Measurements from ENCODE around the gene TXLNB. TPM values are rescaled to one million over a fixed set of nuclear protein-coding genes. Genes with fewer than 3 reads are reported as not detected.
A peak's percentile ranks its signal among the peaks of the same experiment; 100 is the strongest.

Gene TXLNB
- total RNA-seq, 1 donor from 2014 or later, result 60.0 TPM

DNA sequence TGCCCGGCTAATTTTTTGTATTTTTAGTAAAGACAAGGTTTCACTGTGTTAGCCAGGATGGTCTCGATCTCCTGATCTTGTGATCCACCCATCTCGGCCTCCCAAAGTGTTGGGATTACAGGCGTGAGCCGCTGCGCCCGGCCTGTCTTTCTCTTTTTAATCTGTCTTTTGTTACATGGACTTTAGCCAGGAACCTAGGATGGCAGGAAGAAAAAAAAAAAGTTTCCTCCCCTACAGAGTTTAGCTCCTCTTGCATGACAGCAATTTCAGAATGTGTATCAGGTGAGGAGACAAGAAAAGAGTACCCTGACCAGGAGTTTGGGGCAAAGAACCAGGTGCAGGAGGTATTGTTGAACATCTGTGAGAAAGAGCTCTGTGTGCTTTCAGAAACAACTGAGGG lies 21.4 kb upstream of the TXLNB start:
- Histone ChIP-seq H3K4me3 (ENCODE audit: low read length in 3 of 3) (no peak overlapping the region), H3K36me3 (ENCODE audit: control insufficient read depth in 3 of 3, insufficient read depth in 3 of 3, low read length in 3 of 3) (no peaks in the 10 kb centered on the region), H3K9ac (ENCODE audit: low read depth in 1 of 3, low read length in 3 of 3) (no peak overlapping the region), H3K27ac (ENCODE audit: low read depth, low read length) (no peak overlapping the region), H3K27me3 (ENCODE audit: control insufficient read depth in 3 of 3, insufficient read depth in 3 of 3, low read length in 3 of 3) (no peaks in the 10 kb centered on the region), H3K9me3 (ENCODE audit: control insufficient read depth in 3 of 3, low read length in 3 of 3) (no peaks in the 10 kb centered on the region), H3K4me1 (ENCODE audit: control insufficient read depth in 3 of 3, insufficient read depth in 3 of 3, low read length in 3 of 3) (no peaks in the 10 kb centered on the region)

DNA sequence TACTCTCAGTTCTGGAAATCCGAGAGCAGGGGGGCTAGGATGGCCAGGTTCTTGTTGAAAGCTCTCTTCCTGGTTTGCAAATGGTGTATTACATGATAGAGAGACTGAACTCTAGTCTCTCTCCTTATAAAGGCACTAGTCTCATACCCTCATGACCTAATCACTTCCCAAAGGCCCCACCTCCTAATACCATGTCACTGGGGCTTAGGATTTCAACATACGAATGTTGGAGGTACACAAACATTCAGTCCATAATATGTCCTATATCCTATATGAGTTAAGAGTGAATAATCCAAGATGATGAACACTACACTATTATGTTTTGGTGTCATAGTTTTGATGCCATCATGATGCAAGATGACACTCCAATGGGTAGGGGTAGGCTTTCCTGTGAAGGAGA lies 20.0 kb upstream of the TXLNB start:
- Histone ChIP-seq H3K4me1 (ENCODE audit: control insufficient read depth in 3 of 3, insufficient read depth in 3 of 3, low read length in 3 of 3) (no peaks in the 10 kb centered on the region), H3K27me3 (ENCODE audit: control insufficient read depth in 3 of 3, insufficient read depth in 3 of 3, low read length in 3 of 3) (no peaks in the 10 kb centered on the region), H3K27ac (ENCODE audit: low read depth, low read length) (no peak overlapping the region), H3K36me3 (ENCODE audit: control insufficient read depth in 3 of 3, insufficient read depth in 3 of 3, low read length in 3 of 3) (no peaks in the 10 kb centered on the region), H3K9me3 (ENCODE audit: control insufficient read depth in 3 of 3, low read length in 3 of 3) (no peaks in the 10 kb centered on the region), H3K9ac (ENCODE audit: low read depth in 1 of 3, low read length in 3 of 3) (no peak overlapping the region), H3K4me3 (ENCODE audit: low read length in 3 of 3) (no peak overlapping the region)

DNA sequence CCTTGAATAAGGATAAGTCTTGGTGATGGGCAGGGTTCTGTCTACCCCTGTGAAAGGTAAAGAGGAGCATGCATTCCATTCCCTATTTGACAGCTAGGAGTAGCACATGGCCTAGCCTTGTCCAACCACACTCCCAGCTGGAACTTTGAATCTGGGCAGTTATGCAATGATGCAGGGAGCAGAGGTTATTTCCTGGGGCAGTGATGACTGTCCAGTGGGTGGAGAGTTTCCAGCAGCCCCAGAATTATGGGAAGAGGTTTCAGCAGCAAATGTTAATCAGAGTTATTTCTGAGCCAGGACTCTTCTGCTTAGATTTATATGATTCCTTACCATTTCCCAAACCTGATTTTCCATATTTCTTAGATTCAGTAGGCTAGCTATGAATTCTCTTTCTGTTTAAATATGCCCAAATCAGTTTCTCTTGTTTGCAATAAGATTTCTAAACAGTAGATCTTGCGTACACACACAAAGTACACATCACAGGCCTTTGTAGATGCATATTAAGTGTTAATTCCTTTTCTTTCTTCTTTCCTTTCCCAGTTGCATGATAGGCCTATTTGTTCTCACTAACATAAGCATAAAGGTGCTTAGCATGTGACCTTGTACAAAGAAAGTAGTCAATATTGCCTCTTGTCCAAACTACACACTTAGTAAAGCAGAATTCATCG lies 17.3 kb upstream of the TXLNB start:
- H3K4me3 ChIP-seq (ENCODE audit: low read length in 3 of 3), result no peak overlapping the region
- H3K36me3 ChIP-seq (ENCODE audit: control insufficient read depth in 3 of 3, insufficient read depth in 3 of 3, low read length in 3 of 3), result no peaks in the 10 kb centered on the region
- H3K9ac ChIP-seq (ENCODE audit: low read depth in 1 of 3, low read length in 3 of 3), result no peak overlapping the region
- no peaks in the 10 kb centered on the region for H3K4me1 ChIP-seq (ENCODE audit: control insufficient read depth in 3 of 3, insufficient read depth in 3 of 3, low read length in 3 of 3)
- H3K27me3 ChIP-seq (ENCODE audit: control insufficient read depth in 3 of 3, insufficient read depth in 3 of 3, low read length in 3 of 3), result no peaks in the 10 kb centered on the region
- H3K27ac ChIP-seq (ENCODE audit: low read depth, low read length), result no peak overlapping the region
- H3K9me3 ChIP-seq (ENCODE audit: control insufficient read depth in 3 of 3, low read length in 3 of 3), result no peaks in the 10 kb centered on the region

DNA sequence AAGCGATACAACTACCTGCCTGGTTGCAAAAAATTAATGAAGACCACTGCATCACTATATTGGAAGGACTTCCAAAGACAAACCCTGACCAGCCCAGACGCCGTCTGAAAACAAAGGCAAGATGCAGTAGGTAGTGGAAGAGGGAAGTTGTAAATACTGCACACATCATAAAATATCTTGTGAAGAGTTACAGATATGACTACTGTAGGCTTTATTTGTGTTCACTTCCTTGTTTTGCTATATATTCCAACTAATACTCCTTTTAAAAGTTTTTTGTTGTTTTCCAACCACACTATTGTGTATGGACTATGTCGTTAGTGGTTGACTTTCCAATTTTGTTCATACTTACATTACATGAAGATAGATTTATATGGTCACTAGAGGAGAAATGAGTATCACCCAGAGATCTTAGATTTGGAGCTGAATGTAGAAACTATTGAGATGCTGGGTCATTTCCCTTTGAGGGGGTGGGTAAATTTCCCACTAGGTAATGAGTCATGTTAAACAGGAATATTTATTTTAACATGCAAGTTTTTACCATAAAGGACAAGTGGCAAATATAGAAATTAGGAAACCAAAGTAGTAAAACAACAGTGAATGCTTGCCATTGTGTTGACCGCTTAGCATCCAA lies 16.6 kb upstream of the TXLNB start:
- H3K4me1 ChIP-seq (ENCODE audit: control insufficient read depth in 3 of 3, insufficient read depth in 3 of 3, low read length in 3 of 3), result no peaks in the 10 kb centered on the region
- no peaks in the 10 kb centered on the region for H3K27me3 ChIP-seq (ENCODE audit: control insufficient read depth in 3 of 3, insufficient read depth in 3 of 3, low read length in 3 of 3)
- H3K4me3 ChIP-seq (ENCODE audit: low read length in 3 of 3), result no peak overlapping the region
- no peaks in the 10 kb centered on the region for H3K36me3 ChIP-seq (ENCODE audit: control insufficient read depth in 3 of 3, insufficient read depth in 3 of 3, low read length in 3 of 3)
- no peaks in the 10 kb centered on the region for H3K9me3 ChIP-seq (ENCODE audit: control insufficient read depth in 3 of 3, low read length in 3 of 3)
- no peak overlapping the region for H3K9ac ChIP-seq (ENCODE audit: low read depth in 1 of 3, low read length in 3 of 3)
- H3K27ac ChIP-seq (ENCODE audit: low read depth, low read length), result no peak overlapping the region

DNA sequence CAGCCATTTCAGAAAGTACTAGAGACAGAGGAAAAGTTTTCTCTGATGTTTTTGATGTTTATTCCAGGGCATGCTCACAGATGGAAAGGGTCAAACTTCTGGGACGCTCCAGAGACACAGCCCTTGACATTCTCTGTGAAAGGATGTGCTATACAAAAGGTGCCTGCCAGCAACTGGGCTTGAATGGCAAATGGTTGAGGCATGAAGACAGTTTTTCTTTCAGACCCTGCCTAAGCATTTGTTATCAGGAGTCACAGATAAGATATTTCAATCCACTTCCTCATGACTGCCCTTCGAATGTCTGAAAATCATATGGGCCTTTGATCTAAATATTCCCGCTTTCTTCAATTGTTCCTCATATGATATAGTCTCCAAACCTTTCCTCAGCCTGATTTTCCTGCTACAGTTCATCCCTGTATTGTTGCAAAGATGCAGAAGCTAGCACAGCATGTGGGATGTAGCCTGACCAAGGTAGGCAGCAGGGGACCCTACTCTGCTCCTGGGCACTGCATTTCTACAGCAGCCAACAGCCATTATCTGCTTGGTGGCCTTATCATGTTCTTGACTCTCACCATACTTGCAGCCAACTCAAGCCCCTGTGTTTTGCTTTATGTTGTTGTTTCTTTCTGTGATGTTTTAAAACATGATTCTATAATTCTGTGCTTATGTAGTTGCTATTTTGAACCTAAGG lies 14.6 kb upstream of the TXLNB start:
- Histone ChIP-seq H3K4me3 (ENCODE audit: low read length in 3 of 3) (no peak overlapping the region), H3K27me3 (ENCODE audit: control insufficient read depth in 3 of 3, insufficient read depth in 3 of 3, low read length in 3 of 3) (no peaks in the 10 kb centered on the region), H3K36me3 (ENCODE audit: control insufficient read depth in 3 of 3, insufficient read depth in 3 of 3, low read length in 3 of 3) (no peaks in the 10 kb centered on the region), H3K9ac (ENCODE audit: low read depth in 1 of 3, low read length in 3 of 3) (no peak overlapping the region), H3K9me3 (ENCODE audit: control insufficient read depth in 3 of 3, low read length in 3 of 3) (no peaks in the 10 kb centered on the region), H3K4me1 (ENCODE audit: control insufficient read depth in 3 of 3, insufficient read depth in 3 of 3, low read length in 3 of 3) (peaks cover 0 to 2% (median 0%) of the 10 kb centered on the region in 3 donors), H3K27ac (ENCODE audit: low read depth, low read length) (no peak overlapping the region)

DNA sequence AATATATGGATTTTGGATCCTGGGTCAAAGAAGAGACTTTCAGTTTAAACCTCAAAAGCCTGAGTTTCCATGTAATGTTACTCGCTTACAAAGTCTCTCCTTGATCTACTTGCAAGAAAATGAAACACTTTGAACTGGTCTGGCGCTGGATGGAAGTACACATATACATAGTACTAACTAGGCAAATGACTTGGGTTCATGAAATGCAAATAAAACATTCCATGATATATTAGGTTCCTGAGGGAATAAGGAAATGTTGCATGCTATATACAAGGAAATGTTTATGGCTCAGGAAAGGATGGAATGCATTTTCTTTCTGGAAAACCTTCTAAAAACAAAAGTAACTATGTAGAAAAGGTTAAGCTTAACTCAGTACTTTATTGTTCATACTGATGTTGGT lies 11.4 kb upstream of the TXLNB start:
- Histone ChIP-seq H3K4me1 (ENCODE audit: control insufficient read depth in 3 of 3, insufficient read depth in 3 of 3, low read length in 3 of 3) (peaks cover 0 to 3% (median 0%) of the 10 kb centered on the region in 3 donors), H3K36me3 (ENCODE audit: control insufficient read depth in 3 of 3, insufficient read depth in 3 of 3, low read length in 3 of 3) (no peaks in the 10 kb centered on the region), H3K4me3 (ENCODE audit: low read length in 3 of 3) (no peak overlapping the region), H3K9me3 (ENCODE audit: control insufficient read depth in 3 of 3, low read length in 3 of 3) (no peaks in the 10 kb centered on the region), H3K27me3 (ENCODE audit: control insufficient read depth in 3 of 3, insufficient read depth in 3 of 3, low read length in 3 of 3) (no peaks in the 10 kb centered on the region), H3K9ac (ENCODE audit: low read depth in 1 of 3, low read length in 3 of 3) (no peak overlapping the region), H3K27ac (ENCODE audit: low read depth, low read length) (no peak overlapping the region)

DNA sequence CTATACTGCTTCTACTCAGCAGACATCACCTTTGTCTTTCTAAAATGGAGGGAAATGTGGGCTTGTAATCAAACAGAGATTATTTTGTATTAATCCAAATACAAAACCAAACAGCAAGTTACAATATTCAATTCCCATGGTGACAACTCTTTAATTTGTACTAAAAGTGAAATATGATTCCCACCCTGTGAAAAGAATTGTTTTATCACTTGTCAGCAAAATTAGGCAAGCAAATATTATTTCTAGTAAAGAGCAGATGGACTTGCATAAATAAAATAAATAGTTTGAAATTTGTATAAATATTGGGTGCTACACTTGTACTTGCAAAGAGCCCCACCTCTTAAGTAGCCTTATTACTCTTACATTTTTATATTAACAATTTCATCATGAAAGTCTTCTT lies 6.1 kb upstream of the TXLNB start:
- Histone ChIP-seq H3K9me3 (ENCODE audit: control insufficient read depth in 3 of 3, low read length in 3 of 3) (no peaks in the 10 kb centered on the region), H3K27ac (ENCODE audit: low read depth, low read length) (no peak overlapping the region), H3K27me3 (ENCODE audit: control insufficient read depth in 3 of 3, insufficient read depth in 3 of 3, low read length in 3 of 3) (no peaks in the 10 kb centered on the region), H3K4me1 (ENCODE audit: control insufficient read depth in 3 of 3, insufficient read depth in 3 of 3, low read length in 3 of 3) (peaks cover 0 to 7% (median 0%) of the 10 kb centered on the region in 3 donors), H3K4me3 (ENCODE audit: low read length in 3 of 3) (no peak overlapping the region), H3K36me3 (ENCODE audit: control insufficient read depth in 3 of 3, insufficient read depth in 3 of 3, low read length in 3 of 3) (no peaks in the 10 kb centered on the region), H3K9ac (ENCODE audit: low read depth in 1 of 3, low read length in 3 of 3) (no peak overlapping the region)

DNA sequence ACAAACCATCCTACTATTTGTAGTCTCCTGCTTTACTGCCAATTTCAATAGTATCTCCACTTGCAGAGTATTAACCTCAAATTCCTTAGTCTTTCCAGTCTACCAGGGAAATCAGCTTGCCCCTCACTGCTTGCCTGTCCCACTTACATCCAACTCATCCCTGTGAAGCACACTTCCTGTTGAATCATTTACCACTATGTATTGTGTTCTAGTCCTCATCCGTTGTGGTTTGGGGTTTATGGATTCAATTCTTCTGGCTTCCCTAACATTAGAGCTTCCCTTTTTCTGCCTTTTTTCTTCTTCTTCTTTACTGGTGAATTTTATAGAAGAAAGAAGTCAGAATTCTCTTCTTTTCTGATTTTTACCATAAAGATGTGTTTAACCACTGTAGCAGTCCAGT lies 5.1 kb upstream of the TXLNB start:
- Histone ChIP-seq H3K27ac (ENCODE audit: low read depth, low read length) (peak overlapping the region; percentile 39), H3K9ac (ENCODE audit: low read depth in 1 of 3, low read length in 3 of 3) (no peak overlapping the region), H3K9me3 (ENCODE audit: control insufficient read depth in 3 of 3, low read length in 3 of 3) (no peaks in the 10 kb centered on the region), H3K36me3 (ENCODE audit: control insufficient read depth in 3 of 3, insufficient read depth in 3 of 3, low read length in 3 of 3) (no peaks in the 10 kb centered on the region), H3K4me3 (ENCODE audit: low read length in 3 of 3) (no peak overlapping the region), H3K4me1 (ENCODE audit: control insufficient read depth in 3 of 3, insufficient read depth in 3 of 3, low read length in 3 of 3) (peaks cover 5 to 15% (median 8%) of the 10 kb centered on the region in 3 donors), H3K27me3 (ENCODE audit: control insufficient read depth in 3 of 3, insufficient read depth in 3 of 3, low read length in 3 of 3) (no peaks in the 10 kb centered on the region)

DNA sequence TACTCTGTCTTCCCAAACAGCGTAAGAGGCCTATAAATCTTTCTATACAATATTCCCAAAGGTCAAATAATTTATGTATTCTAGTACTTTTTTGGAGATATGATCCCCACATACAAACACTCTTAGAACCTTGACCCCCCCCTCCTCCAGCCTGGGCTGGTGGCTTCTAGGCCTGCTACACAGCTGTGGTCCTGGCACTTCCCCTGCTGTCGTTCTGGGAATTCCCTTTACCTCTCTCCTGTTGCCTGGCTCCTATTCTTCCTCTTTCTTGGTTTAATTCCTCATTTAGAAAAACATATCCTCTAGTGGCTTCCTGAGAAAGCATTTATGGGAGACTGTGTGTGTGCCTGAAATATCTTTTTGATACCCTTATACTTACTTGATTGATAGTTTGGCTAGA lies 4.1 kb upstream of the TXLNB start:
- Histone ChIP-seq H3K36me3 (ENCODE audit: control insufficient read depth in 3 of 3, insufficient read depth in 3 of 3, low read length in 3 of 3) (no peaks in the 10 kb centered on the region), H3K9me3 (ENCODE audit: control insufficient read depth in 3 of 3, low read length in 3 of 3) (no peaks in the 10 kb centered on the region), H3K4me1 (ENCODE audit: control insufficient read depth in 3 of 3, insufficient read depth in 3 of 3, low read length in 3 of 3) (peaks cover 9 to 14% (median 10%) of the 10 kb centered on the region in 3 donors), H3K4me3 (ENCODE audit: low read length in 3 of 3) (no peak overlapping the region), H3K27me3 (ENCODE audit: control insufficient read depth in 3 of 3, insufficient read depth in 3 of 3, low read length in 3 of 3) (no peaks in the 10 kb centered on the region), H3K9ac (ENCODE audit: low read depth in 1 of 3, low read length in 3 of 3) (no peak overlapping the region), H3K27ac (ENCODE audit: low read depth, low read length) (no peak overlapping the region)

DNA sequence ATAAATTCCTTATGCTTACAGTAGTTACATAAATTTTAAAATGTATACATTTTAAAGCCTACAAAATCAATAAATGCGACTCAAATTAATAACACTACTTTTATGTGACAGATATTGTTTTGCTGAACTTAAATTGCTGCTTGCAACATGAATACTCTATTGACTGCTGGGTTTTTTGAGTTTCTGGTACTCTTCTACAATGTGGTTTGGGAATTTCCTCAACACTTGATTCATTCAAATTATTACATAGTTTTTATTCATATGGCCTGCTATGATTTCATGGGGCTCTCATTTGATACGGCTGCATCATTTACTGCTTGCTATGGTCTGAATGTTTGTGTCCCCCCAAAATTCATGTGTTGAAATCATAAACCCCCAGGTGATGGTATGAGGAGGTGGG lies 2.3 kb upstream of the TXLNB start:
- no peak overlapping the region for H3K4me3 ChIP-seq (ENCODE audit: low read length in 3 of 3)
- H3K9ac ChIP-seq (ENCODE audit: low read depth in 1 of 3, low read length in 3 of 3), result no peak overlapping the region
- no peaks in the 10 kb centered on the region for H3K36me3 ChIP-seq (ENCODE audit: control insufficient read depth in 3 of 3, insufficient read depth in 3 of 3, low read length in 3 of 3)
- peaks cover 10 to 16% (median 14%) of the 10 kb centered on the region in 3 donors for H3K4me1 ChIP-seq (ENCODE audit: control insufficient read depth in 3 of 3, insufficient read depth in 3 of 3, low read length in 3 of 3)
- H3K9me3 ChIP-seq (ENCODE audit: control insufficient read depth in 3 of 3, low read length in 3 of 3), result no peaks in the 10 kb centered on the region
- H3K27ac ChIP-seq (ENCODE audit: low read depth, low read length), result no peak overlapping the region
- no peaks in the 10 kb centered on the region for H3K27me3 ChIP-seq (ENCODE audit: control insufficient read depth in 3 of 3, insufficient read depth in 3 of 3, low read length in 3 of 3)
